HEK293 (cell line): ENCODE results near the gene SPACDR.
"Not testable (repeated sequence)": the region's sequence is repeated elsewhere in the genome, so short reads cannot be mapped to it uniquely, and the experiment has no call there.

Source experiments
- CTCF ChIA-PET: fragments of 350-600 bp; formaldehyde crosslinking; extraction: SDS; loops from one replicate; lab custom pipeline; 2021; ENCODE audit warnings: antibody characterized with exemption; lab: Yijun Ruan, JAX
- POLR2A ChIA-PET: fragments of 300-600 bp; formaldehyde crosslinking; extraction: SDS; loops from one replicate; lab custom pipeline; 2020; ENCODE audit warnings: antibody characterized with exemption, inconsistent platforms; lab: Yijun Ruan, JAX
- H3K27ac ChIP-seq: fragments of 200-500 bp; sonication (Bioruptor generic); 2 replicates; pipeline ENCODE4 v1.5.1; 2014; ENCODE audit warnings: low read depth, low read length, control low read depth, inconsistent platforms; ENCODE audit errors: extremely low read depth
- H3K36me3 ChIP-seq, 2 experiments: fragments of 200-500 bp in 1 of 2; sonication (Bioruptor generic) in 1 of 2; 1 replicate in 1 of 2; 2 replicates in 1 of 2; pipeline ENCODE4 v1.5.1; 2014 to 2017; ENCODE audit warnings: inconsistent platforms in 2 of 2, low read length in 2 of 2; ENCODE audit not compliant: control insufficient read depth in 2 of 2, insufficient read depth in 1 of 2
- H3K4me1 ChIP-seq: fragments of 200-500 bp; sonication (Bioruptor generic); 2 replicates; pipeline ENCODE4 v1.5.1; 2014; ENCODE audit warnings: mild to moderate bottlenecking, low read length, inconsistent platforms; ENCODE audit not compliant: control insufficient read depth, insufficient read depth
- H3K4me3 ChIP-seq: 2 replicates; pipeline ENCODE4 v1.5.1; 2011; ENCODE audit warnings: low read depth, mild to moderate bottlenecking, control low read depth, low read length, moderate library complexity
- H3K9me3 ChIP-seq: fragments of 200-500 bp; sonication (Bioruptor generic); 2 replicates; pipeline ENCODE4 v1.5.1; 2014; ENCODE audit warnings: low read depth, low read length, inconsistent platforms; ENCODE audit not compliant: control insufficient read depth, insufficient read depth
- HOXC10 ChIP-seq: sonication (generic); formaldehyde crosslinking; IDR thresholded peaks from 2 replicates; pipeline ENCODE4 v1.8.1; 2023; ENCODE audit warnings: mild to moderate bottlenecking, missing genetic modification reagents
- PRDM10 ChIP-seq: fragments of 450-650 bp; formaldehyde crosslinking; IDR thresholded peaks from 2 replicates; pipeline ENCODE4 v1.5.1; 2016; ENCODE audit warnings: missing biosample characterization, missing genetic modification characterization
- PRDM4 ChIP-seq: fragments of 450-650 bp; formaldehyde crosslinking; IDR thresholded peaks from 2 replicates; pipeline ENCODE4 v1.5.1; 2017; ENCODE audit warnings: missing biosample characterization, missing genetic modification characterization
- ZBTB26 ChIP-seq: fragments of 450-650 bp; formaldehyde crosslinking; optimal IDR thresholded peaks from 2 replicates; pipeline ENCODE3; 2016; ENCODE audit warnings: missing biosample characterization, mild to moderate bottlenecking, missing genetic modification characterization
- ZFP41 ChIP-seq: fragments of 450-650 bp; formaldehyde crosslinking; IDR thresholded peaks from 2 replicates; pipeline ENCODE4 v1.5.1; 2016; ENCODE audit warnings: missing biosample characterization, missing genetic modification characterization, borderline replicate concordance
- ZFP69B ChIP-seq: fragments of 450-650 bp; formaldehyde crosslinking; IDR thresholded peaks from 2 replicates; pipeline ENCODE4 v1.5.1; 2016; ENCODE audit warnings: missing biosample characterization, missing genetic modification characterization
- ZNF121 ChIP-seq: fragments of 450-650 bp; formaldehyde crosslinking; IDR thresholded peaks from 2 replicates; pipeline ENCODE4 v1.5.1; 2016; ENCODE audit warnings: missing biosample characterization, missing genetic modification characterization
- ZNF19 ChIP-seq: fragments of 450-650 bp; formaldehyde crosslinking; IDR thresholded peaks from 2 replicates; pipeline ENCODE4; 2016; ENCODE audit warnings: missing biosample characterization, missing genetic modification characterization, low read depth
- ZNF324 ChIP-seq: fragments of 450-650 bp; formaldehyde crosslinking; IDR thresholded peaks from 2 replicates; pipeline ENCODE4 v1.5.1; 2016; ENCODE audit warnings: missing biosample characterization, missing genetic modification characterization
- ZNF426 ChIP-seq: fragments of 450-650 bp; formaldehyde crosslinking; IDR thresholded peaks from 2 replicates; pipeline ENCODE4 v1.5.1; 2017; ENCODE audit warnings: missing biosample characterization, missing genetic modification characterization, mild to moderate bottlenecking, inconsistent platforms, moderate library complexity
- ZNF600 ChIP-seq: fragments of 450-650 bp; formaldehyde crosslinking; IDR thresholded peaks from 2 replicates; pipeline ENCODE4 v1.5.1; 2016; ENCODE audit warnings: missing biosample characterization, missing genetic modification characterization
- ZNF624 ChIP-seq: fragments of 450-650 bp; formaldehyde crosslinking; IDR thresholded peaks from 2 replicates; pipeline ENCODE4 v1.5.1; 2017; ENCODE audit warnings: missing biosample characterization, missing genetic modification characterization

SPACDR gene

GRCh38 chr7:100504887-100505611 is 41.0 kb upstream of the SPACDR start (continued):
- no peak for TF ChIP-seq ZBTB26 (tag by site-specific recombination)
- no peak for TF ChIP-seq ZFP69B
- TF ChIP-seq PRDM10 = peak; percentile 61
- TF ChIP-seq HOXC10 (CRISPR knock-in tag) = no peak
- TF ChIP-seq ZNF324 (tag by site-specific recombination) = no peak
- TF ChIP-seq ZNF624 (tag by site-specific recombination) = no peak
- no peak for TF ChIP-seq ZFP41 (tag by site-specific recombination)
- TF ChIP-seq PRDM4 (tag by site-specific recombination) = no peak
- no peak for TF ChIP-seq ZNF19 (tag by site-specific recombination)
- no peak for TF ChIP-seq ZNF426 (tag by site-specific recombination)

- not testable (repeated sequence) for H3K4me3 ChIP-seq, H3K27ac ChIP-seq, H3K36me3 ChIP-seq, H3K9me3 ChIP-seq, H3K4me1 ChIP-seq
- TF ChIP-seq ZNF600 = peak; percentile 61
- CTCF ChIA-PET = interaction anchor here (0.9 to 1.5 kb wide), 2 partner anchors 16 to 21 kb away, joined by 5 to 11 read pairs; no protein-coding TSS in a partner anchor
- POLR2A ChIA-PET = interaction anchor here (0.6 kb wide), 1 partner anchor 41 kb away, joined by 5 read pairs; no protein-coding TSS in a partner anchor
Measured at GRCh38 chr7:100504031-100504430, 40.0 kb upstream of the SPACDR start.

GRCh38 chr7:100500743-100501142 is 36.7 kb upstream of the SPACDR start:
- not testable (repeated sequence) for H3K4me1 ChIP-seq
- TF ChIP-seq ZNF121 (tag by site-specific recombination) = peak; percentile 91
- TF ChIP-seq, all 188 proteins: peak for 1; not testable (repeated sequence) for 187
- H3K4me3 ChIP-seq, H3K9me3 ChIP-seq, H3K27ac ChIP-seq, POLR2A ChIA-PET, H3K36me3 ChIP-seq: not testable (repeated sequence)
- CTCF ChIA-PET = interaction anchor here (0.6 to 0.7 kb wide), 3 partner anchors 32 to 367 kb away, joined by 3 to 4 read pairs (median 4); no protein-coding TSS in a partner anchor
